SU-DHL-6 (cell line): ENCODE results near the gene HIP1R.

Experiments used
- EZH2phosphoT487 ChIP-seq: fragments of 200-600 bp; sonication (generic), shearing (Covaris generic); conservative IDR thresholded peaks from 2 replicates; pipeline ENCODE4 v1.6.1; 2018; ENCODE audit warnings: mild to moderate bottlenecking, antibody characterized with exemption, low read length, moderate library complexity, mixed read lengths
- TF ChIP-seq, protein P1 (sequence below): fragments of 200-600 bp; sonication (generic); IDR thresholded peaks from one replicate; pipeline ENCODE4 v1.5.1; 2017; ENCODE audit warnings: antibody characterized with exemption, mild to moderate bottlenecking, low read length, moderate library complexity; ENCODE audit not compliant: insufficient read depth, poor library complexity, severe bottlenecking

GRCh38 chr12:122856999-122857671 is 21.9 kb downstream of the HIP1R start:
- TF ChIP-seq, protein P1, sequence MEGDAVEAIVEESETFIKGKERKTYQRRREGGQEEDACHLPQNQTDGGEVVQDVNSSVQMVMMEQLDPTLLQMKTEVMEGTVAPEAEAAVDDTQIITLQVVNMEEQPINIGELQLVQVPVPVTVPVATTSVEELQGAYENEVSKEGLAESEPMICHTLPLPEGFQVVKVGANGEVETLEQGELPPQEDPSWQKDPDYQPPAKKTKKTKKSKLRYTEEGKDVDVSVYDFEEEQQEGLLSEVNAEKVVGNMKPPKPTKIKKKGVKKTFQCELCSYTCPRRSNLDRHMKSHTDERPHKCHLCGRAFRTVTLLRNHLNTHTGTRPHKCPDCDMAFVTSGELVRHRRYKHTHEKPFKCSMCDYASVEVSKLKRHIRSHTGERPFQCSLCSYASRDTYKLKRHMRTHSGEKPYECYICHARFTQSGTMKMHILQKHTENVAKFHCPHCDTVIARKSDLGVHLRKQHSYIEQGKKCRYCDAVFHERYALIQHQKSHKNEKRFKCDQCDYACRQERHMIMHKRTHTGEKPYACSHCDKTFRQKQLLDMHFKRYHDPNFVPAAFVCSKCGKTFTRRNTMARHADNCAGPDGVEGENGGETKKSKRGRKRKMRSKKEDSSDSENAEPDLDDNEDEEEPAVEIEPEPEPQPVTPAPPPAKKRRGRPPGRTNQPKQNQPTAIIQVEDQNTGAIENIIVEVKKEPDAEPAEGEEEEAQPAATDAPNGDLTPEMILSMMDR = no peak
- no peak for TF ChIP-seq EZH2phosphoT487
